HL-60 (cell line): ENCODE results near the gene ABCC8.

Experiments
- DNase-seq, 2 experiments: peaks; one replicate each; pipeline ENCODE4 v3.0.0-alpha.2; 2010 to 2020; ENCODE audit warnings: low read depth in 1 of 2, low spot score in 1 of 2
- H3K27ac ChIP-seq: fragments of 250-450 bp; sonication (Bioruptor Pico); replicated peaks from 2 replicates; pipeline ENCODE4 v1.5.1; 2020; ENCODE audit warnings: mild to moderate bottlenecking, moderate library complexity
- H3K27me3 ChIP-seq: fragments of 250-450 bp; sonication (Bioruptor Pico); 2 replicates; pipeline ENCODE4 v1.5.1; 2021; ENCODE audit warnings: mild to moderate bottlenecking, moderate library complexity; ENCODE audit not compliant: insufficient read depth, poor library complexity, severe bottlenecking
- H3K4me3 ChIP-seq: replicated peaks from 2 replicates; pipeline ENCODE4 v1.5.1; 2011; ENCODE audit warnings: mild to moderate bottlenecking, control low read depth, low read length; ENCODE audit not compliant: insufficient read depth
- CTCF ChIP-seq: IDR thresholded peaks from one replicate; pipeline ENCODE4 v1.5.1; 2011; ENCODE audit warnings: low read length, control low read depth, inconsistent platforms; ENCODE audit not compliant: insufficient read depth
- GABPA ChIP-seq: IDR thresholded peaks from 2 replicates; pipeline ENCODE4 v1.6.1; 2012; ENCODE audit warnings: low read depth
- POLR2AphosphoS5 ChIP-seq: IDR thresholded peaks from 2 replicates; pipeline ENCODE4 v1.6.1; 2012; ENCODE audit warnings: low read depth
- REST ChIP-seq: IDR thresholded peaks from 2 replicates; pipeline ENCODE4 v1.6.1; 2012; ENCODE audit warnings: low read depth; ENCODE audit not compliant: insufficient replicate concordance
- SPI1 ChIP-seq: IDR thresholded peaks from 2 replicates; pipeline ENCODE4 v1.6.1; 2012; ENCODE audit warnings: low read depth, mild to moderate bottlenecking, borderline replicate concordance

ABCC8 gene

GRCh38 chr11:17452668-17453067, 24.0 kb downstream of the ABCC8 start:
- Histone ChIP-seq H3K4me3 (no peak overlapping the region), H3K27me3 (no peaks in the 10 kb centered on the region), H3K27ac (no peak overlapping the region)
- DNase-seq: no peak
- no peak for TF ChIP-seq CTCF
- no peak for TF ChIP-seq POLR2AphosphoS5
- TF ChIP-seq REST: no peak
- TF ChIP-seq SPI1: no peak
- no peak for TF ChIP-seq GABPA

- H3K27ac ChIP-seq: no peak overlapping the region
- H3K27me3 ChIP-seq: no peaks in the 10 kb centered on the region
- no peak for TF ChIP-seq REST
- no peak for TF ChIP-seq GABPA
- H3K4me3 ChIP-seq: no peak overlapping the region
- no peak for DNase-seq
Measured at GRCh38 chr11:17449158-17449557, 27.5 kb downstream of the ABCC8 start.

GRCh38 chr11:17446482-17446881, 30.2 kb downstream of the ABCC8 start:
- DNase-seq: no peak
- TF ChIP-seq GABPA (no peak), CTCF (no peak), POLR2AphosphoS5 (no peak), REST (no peak), SPI1 (no peak)
- H3K27ac ChIP-seq: no peak overlapping the region
- no peaks in the 10 kb centered on the region for H3K27me3 ChIP-seq
- no peak overlapping the region for H3K4me3 ChIP-seq
